OCI-LY1 (cell line): Measurements from ENCODE around the gene CLK2.

Experiments used
- H2AFZ ChIP-seq: fragments of 200-600 bp; sonication (generic), shearing (Covaris generic); 2 replicates; pipeline ENCODE4 v1.6.0; 2014; ENCODE audit warnings: antibody characterized with exemption, mild to moderate bottlenecking, low read length
- H3F3A ChIP-seq: fragments of 200-600 bp; sonication (generic), shearing (Covaris generic); 2 replicates; pipeline ENCODE4 v1.6.0; 2014; ENCODE audit warnings: mild to moderate bottlenecking, antibody characterized with exemption, low read length, moderate library complexity; ENCODE audit not compliant: insufficient read depth
- H3K27ac ChIP-seq: fragments of 200-600 bp; sonication (generic); 2 replicates; pipeline ENCODE4 v1.5.1; 2014; ENCODE audit warnings: low read length, mixed run types, mild to moderate bottlenecking, low read depth; ENCODE audit not compliant: poor library complexity, severe bottlenecking
- H3K27me3 ChIP-seq: fragments of 200-600 bp; sonication (generic); 2 replicates; pipeline ENCODE4 v1.6.0; 2014; ENCODE audit warnings: antibody characterized with exemption, mild to moderate bottlenecking, low read length, moderate library complexity; ENCODE audit not compliant: insufficient read depth
- H3K36me3 ChIP-seq: fragments of 200-600 bp; sonication (generic); 2 replicates; pipeline ENCODE4 v1.6.1; 2014; ENCODE audit warnings: mild to moderate bottlenecking, antibody characterized with exemption, low read length, moderate library complexity, mixed read lengths; ENCODE audit not compliant: insufficient read depth
- H3K4me1 ChIP-seq: fragments of 200-600 bp; sonication (generic); 2 replicates; pipeline ENCODE4 v1.5.1; 2014; ENCODE audit warnings: mild to moderate bottlenecking, low read length, moderate library complexity; ENCODE audit not compliant: insufficient read depth, severe bottlenecking
- H3K4me2 ChIP-seq: fragments of 200-600 bp; sonication (generic), shearing (Covaris generic); 2 replicates; pipeline ENCODE4 v1.6.1; 2014; ENCODE audit warnings: low read length
- H3K4me3 ChIP-seq: fragments of 200-600 bp; sonication (generic); 2 replicates; pipeline ENCODE4 v1.5.1; 2014; ENCODE audit warnings: low read length, low read depth, mild to moderate bottlenecking, mixed read lengths; ENCODE audit not compliant: poor library complexity, severe bottlenecking
- H3K79me2 ChIP-seq: fragments of 200-600 bp; shearing (Covaris generic); 2 replicates; pipeline ENCODE4 v1.6.1; 2016; ENCODE audit warnings: mixed run types, low read length, mixed read lengths; ENCODE audit not compliant: insufficient read depth
- H3K9ac ChIP-seq: fragments of 200-600 bp; sonication (generic), shearing (Covaris generic); 2 replicates; pipeline ENCODE4 v1.6.1; 2014; ENCODE audit warnings: mild to moderate bottlenecking, low read length, mixed read lengths
- H3K9me2 ChIP-seq: fragments of 200-600 bp; sonication (generic), shearing (Covaris generic); 2 replicates; pipeline ENCODE4 v1.6.1; 2014; ENCODE audit warnings: low read depth, mild to moderate bottlenecking, low read length, mixed read lengths
- H3K9me3 ChIP-seq: fragments of 200-600 bp; shearing (Covaris generic); 2 replicates; pipeline ENCODE4 v1.6.1; 2014; ENCODE audit warnings: low read length, mixed read lengths
- H4K20me1 ChIP-seq: fragments of 200-600 bp; sonication (generic), shearing (Covaris generic); 2 replicates; pipeline ENCODE4 v1.6.0; 2016; ENCODE audit warnings: mild to moderate bottlenecking, low read length; ENCODE audit not compliant: insufficient read depth
- CTCF ChIP-seq: fragments of 200-600 bp; sonication (generic), shearing (Covaris generic); IDR thresholded peaks from 2 replicates; pipeline ENCODE4 v1.5.1; 2017; ENCODE audit warnings: mild to moderate bottlenecking, antibody characterized with exemption, low read length, moderate library complexity, mixed read lengths
- EZH2 ChIP-seq: fragments of 200-600 bp; sonication (generic), shearing (Covaris generic); IDR thresholded peaks from 2 replicates; pipeline ENCODE4 v1.8.0; 2017; ENCODE audit warnings: borderline replicate concordance, mixed run types, mild to moderate bottlenecking, antibody characterized with exemption, low read length, moderate library complexity, mixed read lengths

Gene CLK2

GRCh38 chr1:155318082-155318481 is 44.8 kb upstream of the CLK2 start:
- Histone ChIP-seq H3K4me1 (peaks cover 36% of the 10 kb centered on the region), H3K9me2 (no peaks in the 10 kb centered on the region), H3F3A (no peaks in the 10 kb centered on the region), H4K20me1 (no peaks in the 10 kb centered on the region), H3K27me3 (no peaks in the 10 kb centered on the region), H3K4me3 (no peak overlapping the region), H3K9ac (no peak overlapping the region), H3K9me3 (no peaks in the 10 kb centered on the region), H3K4me2 (no peak overlapping the region), H3K36me3 (peaks cover 62% of the 10 kb centered on the region), H3K79me2 (no peaks in the 10 kb centered on the region), H3K27ac (no peak overlapping the region), H2AFZ (no peak overlapping the region)
- no peak for TF ChIP-seq EZH2
- TF ChIP-seq CTCF, result no peak

- Histone ChIP-seq H4K20me1 (no peaks in the 10 kb centered on the region), H3F3A (no peaks in the 10 kb centered on the region), H2AFZ (no peak overlapping the region), H3K4me2 (no peak overlapping the region), H3K9ac (no peak overlapping the region), H3K4me1 (peaks cover 30% of the 10 kb centered on the region), H3K4me3 (no peak overlapping the region), H3K79me2 (no peaks in the 10 kb centered on the region), H3K9me3 (no peaks in the 10 kb centered on the region), H3K27ac (no peak overlapping the region), H3K9me2 (no peaks in the 10 kb centered on the region), H3K27me3 (no peaks in the 10 kb centered on the region), H3K36me3 (peaks cover 72% of the 10 kb centered on the region)
- no peak for TF ChIP-seq EZH2
- TF ChIP-seq CTCF, result no peak
Measured at GRCh38 chr1:155316922-155317321, 43.6 kb upstream of the CLK2 start.

GRCh38 chr1:155313261-155313660 is 40.0 kb upstream of the CLK2 start:
- Histone ChIP-seq H3K79me2 (peaks cover 24% of the 10 kb centered on the region), H3K9me2 (no peaks in the 10 kb centered on the region), H3K4me2 (no peak overlapping the region), H3F3A (no peaks in the 10 kb centered on the region), H2AFZ (no peak overlapping the region), H3K9ac (no peak overlapping the region), H3K9me3 (no peaks in the 10 kb centered on the region), H3K27me3 (no peaks in the 10 kb centered on the region), H3K36me3 (peaks cover 78% of the 10 kb centered on the region), H3K27ac (no peak overlapping the region), H4K20me1 (no peaks in the 10 kb centered on the region), H3K4me3 (no peak overlapping the region), H3K4me1 (peaks cover 26% of the 10 kb centered on the region)
- TF ChIP-seq CTCF (no peak), EZH2 (no peak)
